H1 (cell line): Measurements from ENCODE around the gene SEC14L5. TPM values are rescaled to one million over a fixed set of nuclear protein-coding genes. Genes with fewer than 3 reads are reported as not detected.
A peak's percentile ranks its signal among the peaks of the same experiment; 100 is the strongest.

Experiments
- CTCF ChIA-PET: fragments of 300-600 bp; sonication (Branson Sonifier 250); formaldehyde crosslinking; loops from one replicate; lab custom pipeline; 2021; ENCODE audit not compliant: partially characterized antibody; lab: Charles Lee
- POLR2A ChIA-PET: fragments of 300-600 bp; sonication (Branson Sonifier 250); formaldehyde crosslinking; loops from one replicate; lab custom pipeline; 2021; ENCODE audit warnings: inconsistent platforms; ENCODE audit not compliant: partially characterized antibody; lab: Charles Lee
- DNase-seq, 2 experiments: peaks; one replicate each; pipeline versions ENCODE4 v3.0.0 to v3.0.0-alpha.2; 2010 to 2022; ENCODE audit warnings: low spot score in 2 of 2, low read depth in 1 of 2, mixed read lengths in 1 of 2
- FAIRE-seq: peaks from 2 replicates; lab custom pipeline; 2011; peaks lifted over from hg19 to GRCh38; lab: Jason Lieb, UNC
- H2AFZ ChIP-seq: 2 replicates; pipeline ENCODE4 v1.8.1; 2012; ENCODE audit warnings: low read length, inconsistent platforms
- H2AK5ac ChIP-seq: 2 replicates; pipeline ENCODE4 v1.6.1; 2013; ENCODE audit warnings: low read depth, low read length
- H2BK120ac ChIP-seq: replicated peaks from 2 replicates; pipeline ENCODE3; 2013; ENCODE audit warnings: low read depth, low read length, inconsistent platforms
- H2BK12ac ChIP-seq: 2 replicates; pipeline ENCODE4 v1.6.1; 2013; ENCODE audit warnings: low read depth, low read length
- H2BK15ac ChIP-seq: 2 replicates; pipeline ENCODE4 v1.6.1; 2013; ENCODE audit warnings: low read length
- H2BK20ac ChIP-seq: 2 replicates; pipeline ENCODE4 v1.6.1; 2013; ENCODE audit warnings: low read length
- H2BK5ac ChIP-seq: 2 replicates; pipeline ENCODE4 v1.6.1; 2013; ENCODE audit warnings: low read depth, low read length
- H3K14ac ChIP-seq: 2 replicates; pipeline ENCODE4 v1.6.1; 2013; ENCODE audit warnings: inconsistent platforms; ENCODE audit not compliant: insufficient read length
- H3K18ac ChIP-seq: 2 replicates; pipeline ENCODE4 v1.6.1; 2013; ENCODE audit warnings: low read length; ENCODE audit errors: extremely low read depth
- H3K23ac ChIP-seq: 2 replicates; pipeline ENCODE4 v1.6.1; 2013; ENCODE audit warnings: inconsistent platforms; ENCODE audit not compliant: insufficient read length
- H3K23me2 ChIP-seq: 2 replicates; pipeline ENCODE4 v1.6.1; 2013; ENCODE audit warnings: low read depth, low read length
- H3K27ac ChIP-seq: 2 replicates; pipeline ENCODE4 v1.6.1; 2011; ENCODE audit warnings: low read depth, low read length, inconsistent platforms
- H3K27me3 ChIP-seq, 4 experiments: replicated peaks in 1 of 4; 1 replicate in 1 of 4; 2 replicates in 3 of 4; pipeline versions ENCODE4 v1.6.1 to v1.8.1; 2011 to 2013; ENCODE audit warnings: low read length in 3 of 4, mild to moderate bottlenecking in 3 of 4, inconsistent platforms in 2 of 4, mixed read lengths in 2 of 4, moderate library complexity in 1 of 4; ENCODE audit not compliant: control insufficient read depth in 3 of 4, insufficient read depth in 3 of 4; ENCODE audit errors: extremely low read depth in 1 of 4
- H3K36me3 ChIP-seq, 4 experiments: 2 replicates each; pipeline versions ENCODE4 v1.6.1 to v1.8.1; 2011 to 2013; ENCODE audit warnings: mild to moderate bottlenecking in 4 of 4, low read length in 3 of 4, moderate library complexity in 2 of 4, control low read depth in 1 of 4, inconsistent platforms in 1 of 4; ENCODE audit not compliant: insufficient read depth in 4 of 4, control insufficient read depth in 2 of 4
- H3K4ac ChIP-seq: replicated peaks from 2 replicates; pipeline ENCODE3; 2013; ENCODE audit warnings: low read length, low read depth, mixed read lengths, inconsistent platforms; ENCODE audit not compliant: insufficient read length
- H3K4me1 ChIP-seq, 4 experiments: replicated peaks in 1 of 4; 1 replicate in 1 of 4; 2 replicates in 3 of 4; pipeline versions ENCODE4 v1.6.1 to v1.8.1; 2011 to 2013; ENCODE audit warnings: low read length in 3 of 4, inconsistent platforms in 2 of 4, mixed read lengths in 1 of 4; ENCODE audit not compliant: insufficient read depth in 4 of 4, control insufficient read depth in 3 of 4
- H3K4me2 ChIP-seq, 2 experiments: 2 replicates each; pipeline versions ENCODE4 v1.6.1 to v1.8.1; 2011 to 2013; ENCODE audit warnings: low read depth in 2 of 2, low read length in 2 of 2, control low read depth in 1 of 2, inconsistent platforms in 1 of 2, mild to moderate bottlenecking in 1 of 2; ENCODE audit not compliant: insufficient read depth in 1 of 2
- H3K4me3 ChIP-seq, 4 experiments: fragments of 200-600, 300-600 bp in 1 of 4; sonication (generic), shearing (Covaris generic), sonication (Bioruptor Twin) in 1 of 4; 2 replicates each; pipeline versions ENCODE4 v1.5.1 to v1.8.1; 2011 to 2016; ENCODE audit warnings: low read length in 4 of 4, low read depth in 3 of 4, control low read depth in 2 of 4, inconsistent platforms in 2 of 4, mild to moderate bottlenecking in 2 of 4, mixed read lengths in 1 of 4, moderate library complexity in 1 of 4; ENCODE audit not compliant: insufficient read depth in 2 of 4; ENCODE audit errors: extremely low read depth in 1 of 4
- H3K56ac ChIP-seq: replicated peaks from 2 replicates; pipeline ENCODE3; 2013; ENCODE audit warnings: low read depth, mild to moderate bottlenecking, mixed read lengths, low read length, inconsistent platforms; ENCODE audit not compliant: insufficient read length
- H3K79me1 ChIP-seq: 2 replicates; pipeline ENCODE4 v1.6.1; 2013; ENCODE audit warnings: low read depth, low read length, control low read depth
- H3K79me2 ChIP-seq, 2 experiments: 2 replicates each; pipeline versions ENCODE4 v1.6.1 to v1.8.1; 2012 to 2013; ENCODE audit warnings: low read length in 2 of 2, mild to moderate bottlenecking in 2 of 2, inconsistent platforms in 1 of 2; ENCODE audit not compliant: insufficient read depth in 2 of 2, control insufficient read depth in 1 of 2
- H3K9ac ChIP-seq, 4 experiments: replicated peaks in 1 of 4; 1 replicate in 1 of 4; 2 replicates in 3 of 4; pipeline versions ENCODE4 v1.6.1 to v1.8.1; 2011 to 2013; ENCODE audit warnings: low read depth in 3 of 4, low read length in 3 of 4, control low read depth in 2 of 4, mild to moderate bottlenecking in 2 of 4, moderate library complexity in 2 of 4, inconsistent platforms in 1 of 4; ENCODE audit errors: extremely low read depth in 1 of 4
- H3K9me3 ChIP-seq, 2 experiments: 2 replicates each; pipeline versions ENCODE4 v1.6.1 to v1.8.1; 2012 to 2013; ENCODE audit warnings: mild to moderate bottlenecking in 2 of 2, moderate library complexity in 2 of 2, control low read depth in 1 of 2, inconsistent platforms in 1 of 2, low read depth in 1 of 2, low read length in 1 of 2, mixed read lengths in 1 of 2; ENCODE audit not compliant: insufficient read depth in 2 of 2
- H4K20me1 ChIP-seq, 2 experiments: replicated peaks in 1 of 2; 2 replicates each; pipeline versions ENCODE3 to v1.8.1; 2011 to 2013; ENCODE audit warnings: inconsistent platforms in 2 of 2, low read length in 2 of 2, mild to moderate bottlenecking in 1 of 2; ENCODE audit not compliant: insufficient read depth in 2 of 2, control insufficient read depth in 1 of 2
- H4K5ac ChIP-seq: 2 replicates; pipeline ENCODE4 v1.6.1; 2013; ENCODE audit warnings: low read length, low read depth, mixed read lengths, inconsistent platforms; ENCODE audit not compliant: insufficient read length
- H4K8ac ChIP-seq: 2 replicates; pipeline ENCODE4 v1.8.0; 2013; ENCODE audit warnings: mild to moderate bottlenecking, moderate library complexity, low read length, inconsistent platforms; ENCODE audit not compliant: insufficient read depth; ENCODE audit errors: extremely low read depth
- H4K91ac ChIP-seq: replicated peaks from 2 replicates; pipeline ENCODE3; 2013; ENCODE audit warnings: low read length, mixed read lengths, inconsistent platforms; ENCODE audit not compliant: insufficient read length
- BACH1 ChIP-seq: IDR thresholded peaks from 2 replicates; pipeline ENCODE4 v1.6.1; 2012; ENCODE audit warnings: low read length, improper control_type of control experiment
- CTCF ChIP-seq, 3 experiments: IDR thresholded peaks; 1 replicate in 2 of 3; 2 replicates in 1 of 3; pipeline versions ENCODE4 v1.5.1 to v1.6.1; 2011; ENCODE audit warnings: low read length in 3 of 3, mild to moderate bottlenecking in 3 of 3, inconsistent platforms in 2 of 3, low read depth in 1 of 3, moderate library complexity in 1 of 3; ENCODE audit not compliant: insufficient read depth in 1 of 3; ENCODE audit errors: control extremely low read depth in 1 of 3
- JUN ChIP-seq: IDR thresholded peaks from 2 replicates; pipeline ENCODE4 v1.6.1; 2011; ENCODE audit warnings: low read depth, mild to moderate bottlenecking, improper control_type of control experiment, low read length
- KDM1A ChIP-seq: fragments of 200-600, 300-600 bp; sonication (generic); IDR thresholded peaks from 2 replicates; pipeline ENCODE4 v1.7.1; 2016; ENCODE audit warnings: mild to moderate bottlenecking, low read length, borderline replicate concordance
- NANOG ChIP-seq: IDR thresholded peaks from 2 replicates; pipeline ENCODE4 v1.6.1; 2011; ENCODE audit warnings: low read length, low read depth, mild to moderate bottlenecking, inconsistent platforms; ENCODE audit not compliant: insufficient read depth, poor library complexity, severe bottlenecking
- PHF8 ChIP-seq: fragments of 200-600 bp; sonication (generic); conservative IDR thresholded peaks from 2 replicates; pipeline ENCODE4 v1.7.1; 2012; ENCODE audit warnings: low read depth, mild to moderate bottlenecking, inconsistent platforms, low read length, moderate library complexity
- POLR2AphosphoS5 ChIP-seq: IDR thresholded peaks from 2 replicates; pipeline ENCODE4 v1.6.1; 2011; ENCODE audit warnings: low read depth, low read length
- RXRA ChIP-seq: IDR thresholded peaks from 2 replicates; pipeline ENCODE4 v1.6.1; 2011; ENCODE audit warnings: low read depth, mild to moderate bottlenecking, low read length, moderate library complexity; ENCODE audit not compliant: insufficient read depth
- SP2 ChIP-seq: IDR thresholded peaks from 2 replicates; pipeline ENCODE4 v1.6.1; 2012; ENCODE audit warnings: mild to moderate bottlenecking, low read length, inconsistent platforms
- USF2 ChIP-seq: IDR thresholded peaks from 2 replicates; pipeline ENCODE4 v1.6.1; 2011; ENCODE audit warnings: low read length, improper control_type of control experiment
- WGBS, 2 experiments: shearing (Covaris generic) in 1 of 2; methylation state at CpG; one replicate each; pipeline versions ENCODE4 v1.1.6 to v1.1.7; 2013 to 2015; ENCODE audit warnings: low lambda C conversion rate in 2 of 2, mixed read lengths in 2 of 2, inconsistent platforms in 1 of 2, low coverage in 1 of 2, missing lambda C conversion rate in 1 of 2; ENCODE audit not compliant: insufficient replicate concordance in 2 of 2, insufficient coverage in 1 of 2, insufficient read length in 1 of 2; ENCODE audit errors: extremely low coverage in 1 of 2, missing lambda C conversion rate in 1 of 2; 5-methylcytosine and 5-hydroxymethylcytosine counted together
- polyA plus RNA-seq, 7 experiments: library from polyadenylated mRNA; depleted of rRNA in 3 of 7; stranded (reverse) in 5 of 7; unstranded in 2 of 7; fragments of >200 nt in 5 of 7; fragments of 200-250 nt in 2 of 7; gene quantifications; 1 replicate in 5 of 7; 2 replicates in 1 of 7; 4 replicates in 1 of 7; pipeline versions ENCODE4 v1.2.1 to v1.2.3, GENCODE V29; 2011 to 2013; ENCODE audit warnings: missing spikeins in 2 of 7, mixed read lengths in 2 of 7
- total RNA-seq: library from RNA; stranded (reverse); fragmentation: NEBNext Ultra II Directional; extraction: Animal tissue kit (Norgen Biotek cat#: 25700); gene quantifications from 2 replicates; pipeline ENCODE4 v1.2.1, GENCODE V29; 2021

SEC14L5 gene
- total and polyA plus RNA-seq, 2 of the 8 experiments (the other 6 are each of a cell fraction or from before 2014, with no cell fraction given), result 1.9 to 3.0 TPM

- H3K79me2 ChIP-seq, result no peaks in the 10 kb centered on the region
- H2BK12ac ChIP-seq, result no peak within 1 kb of the TSS
- no peak within 1 kb of the TSS; the same call in 1 of the 2 replicates for H3K18ac ChIP-seq
- H3K4me2 ChIP-seq, result no peak within 1 kb of the TSS
- H3K4ac ChIP-seq, result no peak within 1 kb of the TSS
- 0 out of 7 replicates have a peak, but pooled peaks cover 0 to 3% (median 0%) of the 10 kb centered on the region in 4 experiments for H3K27me3 ChIP-seq
- H3K9ac ChIP-seq, result no peak within 1 kb of the TSS
- H3K27ac ChIP-seq, result no peak within 1 kb of the TSS
- no peaks in the 10 kb centered on the region for H3K36me3 ChIP-seq
- H3K23ac ChIP-seq, result no peak within 1 kb of the TSS
- H4K20me1 ChIP-seq, result no peaks in the 10 kb centered on the region
- no peak within 1 kb of the TSS for H2AFZ ChIP-seq
- no peaks in the 10 kb centered on the region for H3K79me1 ChIP-seq
- 91% methylated on average over 10 of the region's 10 CpGs; no CpG with 5 or more reads in 1 of the 2 experiments for WGBS, 2 experiments
- H4K5ac ChIP-seq, result no peak within 1 kb of the TSS
- H3K14ac ChIP-seq, result no peak within 1 kb of the TSS
- no peaks in the 10 kb centered on the region for H3K23me2 ChIP-seq
- H2BK15ac ChIP-seq, result peak within 1 kb of the TSS; percentile 29; the same call in 1 of the 2 replicates
- no peak within 1 kb of the TSS for H4K91ac ChIP-seq
- no peaks in the 10 kb centered on the region for H3K9me3 ChIP-seq
- H2BK5ac ChIP-seq, result peak within 1 kb of the TSS; percentile 52
- H3K56ac ChIP-seq, result no peak within 1 kb of the TSS
- ChIA-PET CTCF (interaction anchor here (0.6 to 28.8 kb wide), 6 partner anchors 7 to 95 kb away, joined by 3 to 625 read pairs (median 6); partner anchors contain the start of genes ALG1 and EEF2KMT), POLR2A (interaction anchor here (0.9 to 1.9 kb wide), 2 partner anchors 10 to 21 kb away, joined by 4 to 7 read pairs; no protein-coding TSS in a partner anchor)
- H2BK20ac ChIP-seq, result no peak within 1 kb of the TSS
- DNase-seq (no peak), FAIRE-seq (no peak)
- H3K4me3 ChIP-seq, result no peak within 1 kb of the TSS
- peak within 1 kb of the TSS; percentile 75; the same call in 1 of the 2 replicates for H4K8ac ChIP-seq
- H3K4me1 ChIP-seq, result peaks cover 0 to 3% (median 0%) of the 10 kb centered on the region in 4 experiments; a peak in 3 of 7 replicates
- no peak within 1 kb of the TSS for H2AK5ac ChIP-seq
- no peak within 1 kb of the TSS for H2BK120ac ChIP-seq
- TF ChIP-seq KDM1A, result no peak
- no peak for TF ChIP-seq USF2
- no peak for TF ChIP-seq PHF8
- no peak for TF ChIP-seq BACH1
- no peak for TF ChIP-seq CTCF (IDR thresholded peaks at IDR 0.05; ENCODE audit: control extremely low read depth in 1 of 3, insufficient read depth in 1 of 3, low read depth in 1 of 3, low read length in 3 of 3)
- TF ChIP-seq NANOG, result no peak
- no peak for TF ChIP-seq SP2
- TF ChIP-seq POLR2AphosphoS5, result no peak
- TF ChIP-seq RXRA, result no peak
- TF ChIP-seq JUN, result no peak
These were observed 107.7 kb downstream of the SEC14L5 start, which contains the start of gene C16orf89 for GRCh38 chr16:5065813-5066212. Gene C16orf89 (minus strand): TSS chr16:5065956. CDS start chr16:5065908, 48 bp downstream.
